HG03571 (cell line): ENCODE results near the gene ADAMTSL3.

ENCODE experiments used
- ATAC-seq: cut with Tn5 transposase; IDR thresholded peaks from one replicate; pipeline ENCODE4 v1.9.1; 2021; ENCODE audit not compliant: unreplicated experiment

Gene ADAMTSL3

DNA sequence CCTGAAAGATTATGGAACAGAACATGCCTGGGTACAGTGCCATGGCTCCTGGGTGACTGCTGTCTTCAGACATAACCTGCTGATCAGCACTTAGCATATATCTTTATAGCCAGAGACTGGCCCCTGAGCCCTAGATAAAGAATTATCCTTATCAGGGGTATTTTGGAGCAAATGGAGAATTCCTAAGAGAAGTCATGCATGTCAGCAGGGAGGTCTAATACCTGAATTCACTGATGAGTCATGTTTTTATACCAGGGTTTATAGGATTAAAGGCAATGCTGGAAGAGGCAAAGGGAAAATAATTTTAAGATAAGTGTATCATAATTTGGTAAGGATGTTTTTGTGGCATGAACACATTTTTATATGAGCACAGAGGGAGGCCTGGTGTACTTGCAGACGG, 159.8 kb downstream of the ADAMTSL3 start:
- no peak for ATAC-seq

DNA sequence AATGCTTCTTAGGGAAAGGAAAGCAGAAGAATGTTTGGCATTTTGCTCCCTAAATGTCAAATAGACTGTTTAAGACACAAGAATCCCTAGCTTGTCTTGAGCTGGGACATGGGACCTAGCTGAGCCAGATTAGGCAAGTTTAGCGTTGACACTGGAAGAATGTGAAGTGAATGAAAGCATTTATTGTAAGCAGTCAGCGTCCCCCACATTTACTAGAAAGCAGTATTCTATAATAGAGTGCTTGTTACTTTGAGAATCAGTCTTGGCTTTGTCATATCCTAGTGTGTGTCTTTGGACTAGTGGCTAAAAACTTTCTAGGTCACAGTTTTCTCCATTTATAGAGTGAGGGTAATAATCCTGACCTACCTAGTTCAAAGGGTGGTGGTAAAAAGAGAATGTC, 161.6 kb downstream of the ADAMTSL3 start:
- no peak for ATAC-seq

DNA sequence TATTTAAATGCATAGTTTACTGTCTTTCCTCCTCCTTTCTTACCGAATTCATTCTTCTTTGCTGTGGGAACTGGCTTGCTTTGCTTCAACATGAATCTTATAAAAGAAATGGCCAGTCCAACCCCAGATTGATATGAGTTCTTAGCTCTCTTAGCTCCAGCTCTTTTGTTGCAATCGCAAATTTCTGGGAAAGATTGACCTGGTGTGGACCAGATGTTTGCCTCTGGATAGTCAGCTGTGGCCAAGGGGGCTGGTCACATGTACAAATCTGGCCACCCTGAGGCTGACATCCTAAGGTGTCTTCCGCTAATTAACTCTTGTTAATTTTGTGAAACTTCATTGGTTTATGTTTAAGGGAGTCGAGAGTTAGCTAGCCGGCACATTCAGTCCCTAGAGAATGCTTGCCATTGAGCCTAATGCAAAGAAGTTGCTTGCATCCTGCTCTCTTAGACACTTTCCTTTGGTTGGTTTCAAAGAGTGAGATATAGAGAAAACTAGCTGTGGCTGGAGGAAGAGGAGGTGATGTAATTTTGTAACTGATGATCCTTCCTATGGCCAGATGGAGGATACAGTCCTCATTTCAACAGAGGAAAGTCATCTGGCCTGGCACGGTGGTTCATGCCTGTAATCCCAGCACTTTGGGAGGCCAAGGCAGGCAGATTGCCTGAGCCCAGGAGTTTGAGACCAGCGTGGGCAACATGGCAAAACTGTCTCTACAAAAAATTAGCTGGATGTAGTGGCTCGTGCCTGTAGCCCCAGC, 162.4 kb downstream of the ADAMTSL3 start:
- no peak for ATAC-seq

DNA sequence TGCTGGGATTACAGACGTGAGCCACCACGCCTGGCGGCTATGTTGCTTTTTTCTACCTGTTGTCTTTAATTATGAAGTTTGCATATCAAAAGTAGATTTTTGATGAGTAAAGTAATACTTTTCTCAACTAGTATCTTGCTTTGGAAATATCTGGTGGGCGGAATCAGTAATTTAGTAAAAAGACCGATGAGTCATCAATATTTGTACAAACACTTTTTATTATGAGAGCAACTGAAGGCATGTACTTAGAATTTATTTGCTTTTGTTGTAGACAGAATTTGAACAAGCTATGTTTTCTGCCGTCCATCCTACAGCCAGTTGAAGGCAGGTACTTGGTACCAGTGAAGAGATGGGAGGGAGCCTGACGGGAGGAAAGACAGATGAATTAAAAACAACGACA, 164.7 kb downstream of the ADAMTSL3 start:
- no peak for ATAC-seq

DNA sequence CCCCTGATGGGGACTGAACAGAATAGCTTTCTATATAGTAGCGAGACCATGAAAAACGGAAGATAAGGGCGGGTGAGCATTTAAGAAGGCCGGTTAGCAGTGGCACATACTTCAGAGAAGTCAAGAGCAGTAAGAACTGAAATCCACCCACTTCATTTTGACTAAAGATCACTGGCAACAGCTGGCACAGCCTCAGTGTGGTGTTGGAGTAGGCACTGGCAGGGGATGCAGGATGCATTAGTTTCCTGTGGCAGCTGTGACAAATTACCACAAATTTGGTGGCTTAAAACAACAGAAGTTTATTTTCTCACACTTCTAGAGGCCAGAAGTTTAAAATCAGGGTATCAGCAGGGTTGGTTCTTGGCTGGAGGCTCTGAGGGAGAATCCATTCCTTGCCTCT, 176.5 kb downstream of the ADAMTSL3 start:
- ATAC-seq: no peak

DNA sequence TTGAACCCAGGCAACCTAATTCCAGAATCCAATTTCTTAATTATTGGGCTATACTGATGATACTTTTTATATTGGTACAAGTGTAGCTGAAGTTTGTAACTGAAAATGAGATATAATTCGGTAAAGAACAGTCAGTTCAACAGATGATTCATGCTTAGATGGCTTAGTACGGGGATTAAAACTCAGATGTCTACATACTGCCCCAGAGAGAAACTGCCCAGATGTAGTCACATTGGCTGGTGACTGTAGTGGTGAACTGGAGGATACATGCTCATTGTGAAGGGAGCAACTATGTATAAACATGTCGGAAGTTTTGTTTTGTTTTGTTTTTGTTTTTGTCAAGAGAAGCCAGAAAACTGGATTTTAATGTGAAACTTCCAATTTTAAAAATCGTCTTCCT, 179.6 kb downstream of the ADAMTSL3 start:
- ATAC-seq: no peak

DNA sequence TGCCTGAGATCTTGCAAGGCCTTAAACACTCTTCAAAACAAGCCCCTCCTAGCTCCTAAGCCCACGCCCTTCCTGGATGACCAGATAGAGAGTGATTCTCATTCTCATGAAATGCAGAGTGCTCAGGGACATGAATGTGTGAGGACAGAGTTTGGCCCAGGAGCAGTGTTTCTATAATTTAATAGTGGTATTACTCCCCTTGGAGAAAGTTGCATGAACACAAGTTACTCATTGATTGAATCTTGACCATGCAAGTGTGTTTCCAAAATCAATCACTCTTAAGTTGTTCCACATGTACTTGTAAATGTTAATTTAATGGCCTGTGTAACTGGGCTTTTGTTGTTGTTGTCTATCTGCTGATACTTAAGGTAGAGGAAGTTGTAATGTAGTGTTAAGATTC, 181.6 kb downstream of the ADAMTSL3 start:
- no peak for ATAC-seq

DNA sequence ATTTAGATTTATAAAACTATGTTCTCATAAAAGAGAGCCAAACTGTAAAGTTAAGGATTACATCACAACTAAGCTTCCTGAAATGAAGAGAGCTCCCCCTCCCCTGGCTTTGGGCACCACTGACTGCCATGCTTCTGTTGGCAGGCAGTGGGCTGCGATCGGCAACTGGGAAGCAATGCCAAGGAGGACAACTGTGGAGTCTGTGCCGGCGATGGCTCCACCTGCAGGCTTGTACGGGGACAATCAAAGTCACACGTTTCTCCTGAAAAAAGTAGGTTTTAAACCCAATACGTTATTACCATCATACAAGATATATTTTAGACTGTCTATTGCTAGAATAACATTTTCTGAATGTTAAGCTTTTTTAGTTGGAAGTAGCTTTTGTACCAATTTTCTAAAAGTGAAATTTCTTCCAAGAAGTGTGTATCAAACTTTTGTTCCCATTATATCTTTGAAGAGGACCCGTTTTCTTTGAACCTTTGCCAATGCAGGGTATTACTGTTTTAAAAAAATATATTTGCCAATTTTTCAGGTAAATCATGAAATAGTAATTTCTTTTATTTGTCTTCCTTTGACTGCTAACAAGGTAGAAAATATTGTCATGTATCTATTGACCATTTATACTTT, 184.1 kb downstream of the ADAMTSL3 start:
- ATAC-seq: no peak

DNA sequence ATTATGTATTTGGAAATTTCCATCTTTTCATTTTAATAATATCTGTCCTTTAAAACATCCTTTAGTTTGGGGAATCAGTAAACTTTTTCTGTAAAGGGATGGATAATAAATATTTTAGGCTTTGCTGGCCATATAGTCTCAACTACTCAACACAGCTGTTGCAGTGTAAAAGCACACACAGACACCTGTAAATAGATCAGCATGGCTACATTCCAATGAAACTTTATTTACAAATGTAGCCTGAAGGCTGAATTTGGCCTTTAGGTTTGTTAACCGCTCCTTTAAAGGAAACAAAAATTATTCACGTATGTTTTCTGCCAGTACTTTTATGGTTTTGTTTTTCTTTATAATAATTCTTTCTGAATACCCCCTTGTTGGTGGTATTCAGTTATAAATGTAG, 184.8 kb downstream of the ADAMTSL3 start:
- ATAC-seq: no peak

DNA sequence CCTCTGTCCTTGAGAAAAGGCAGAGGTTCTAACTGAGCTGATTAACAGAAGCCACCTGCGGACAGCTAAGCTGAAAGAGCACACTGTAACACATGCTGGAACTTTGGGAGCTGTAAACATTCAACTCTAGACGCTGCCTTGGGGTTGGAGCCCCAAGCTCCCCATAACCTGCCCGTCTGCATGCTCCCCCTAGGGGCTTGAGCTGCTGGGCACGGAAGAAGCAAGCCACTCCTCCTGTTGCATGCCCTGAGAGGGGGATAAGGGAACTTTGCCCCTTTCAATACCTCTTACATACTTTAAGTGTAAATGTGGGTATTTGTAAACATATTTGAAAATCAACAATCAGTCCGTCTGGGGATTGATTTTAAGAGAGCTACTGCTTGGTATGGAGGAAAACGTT, 188.4 kb downstream of the ADAMTSL3 start:
- no peak for ATAC-seq

DNA sequence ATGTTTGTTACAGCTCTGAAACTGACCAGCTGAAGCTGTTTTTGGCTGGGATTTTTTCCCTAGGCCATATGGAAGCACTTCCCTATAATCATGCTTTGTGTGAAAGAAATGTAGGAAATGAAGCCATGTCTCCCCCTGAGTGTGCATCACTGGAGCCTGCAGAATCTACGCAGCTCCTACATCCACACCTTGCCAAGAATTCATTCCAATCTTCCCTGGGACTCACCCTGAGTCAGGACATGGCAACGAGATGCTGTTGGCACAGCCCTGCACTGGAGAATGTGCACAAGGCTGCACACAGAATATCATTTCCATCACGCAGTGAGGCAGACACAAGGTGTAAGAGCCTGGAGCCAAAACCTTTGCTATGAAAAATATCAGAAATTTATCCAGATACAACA, 189.5 kb downstream of the ADAMTSL3 start:
- no peak for ATAC-seq

DNA sequence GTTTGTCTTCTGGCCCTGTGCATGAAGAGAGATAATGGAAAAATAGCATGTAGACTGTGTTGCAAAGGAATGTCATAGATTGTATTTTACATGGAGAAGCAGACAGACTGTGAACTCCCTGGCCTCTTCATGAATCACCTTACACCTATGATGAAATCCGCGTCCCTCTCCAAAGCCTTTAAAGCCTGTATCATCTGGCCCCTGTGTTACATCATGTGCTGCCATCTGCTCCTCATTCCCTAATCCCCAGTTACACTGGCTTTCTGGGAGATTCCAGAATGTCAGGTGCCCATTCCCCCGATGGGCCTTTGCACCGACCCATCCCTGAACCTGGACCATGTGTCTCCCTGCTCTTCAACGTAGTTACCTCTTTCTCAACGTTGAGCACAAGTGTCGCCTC, 190.8 kb downstream of the ADAMTSL3 start:
- ATAC-seq: no peak

DNA sequence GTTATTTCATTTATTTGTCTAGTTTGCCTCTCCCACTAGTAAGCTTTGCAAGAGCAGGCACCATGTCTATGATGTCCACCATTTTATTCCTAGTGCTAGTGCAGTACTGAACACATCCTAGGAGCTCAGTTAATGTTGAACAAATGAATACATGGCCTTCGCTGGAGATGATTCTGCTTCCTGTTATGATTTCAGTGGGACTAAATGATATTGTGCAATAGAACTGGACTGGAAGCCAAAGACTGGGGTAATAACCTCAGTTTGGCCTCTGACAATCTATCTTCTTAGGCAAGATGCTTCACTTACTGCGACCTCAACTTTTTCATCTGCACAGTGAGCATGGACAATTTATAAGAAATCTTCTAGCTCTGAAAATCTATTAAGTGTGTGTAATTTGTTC, 191.3 kb downstream of the ADAMTSL3 start:
- no peak for ATAC-seq

DNA sequence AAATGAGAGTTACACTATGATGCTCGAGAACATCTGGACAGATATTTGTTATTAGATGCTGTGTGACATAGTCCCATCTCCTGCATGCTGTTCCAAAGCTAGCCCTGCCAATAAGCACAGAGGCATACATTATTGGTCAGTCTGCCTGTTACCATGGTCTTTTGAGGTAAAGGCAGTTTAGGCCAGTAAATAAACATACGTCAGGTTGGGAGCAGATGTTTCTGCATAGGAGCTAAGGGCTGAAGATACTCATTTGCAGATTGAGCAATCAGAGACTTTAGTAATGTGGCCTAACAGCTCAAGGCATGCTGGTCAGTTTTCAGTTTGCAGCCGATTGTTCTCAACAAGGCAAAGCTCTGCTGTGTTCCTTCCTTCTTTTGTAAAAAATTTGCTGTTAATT, 192.9 kb downstream of the ADAMTSL3 start:
- ATAC-seq: no peak

DNA sequence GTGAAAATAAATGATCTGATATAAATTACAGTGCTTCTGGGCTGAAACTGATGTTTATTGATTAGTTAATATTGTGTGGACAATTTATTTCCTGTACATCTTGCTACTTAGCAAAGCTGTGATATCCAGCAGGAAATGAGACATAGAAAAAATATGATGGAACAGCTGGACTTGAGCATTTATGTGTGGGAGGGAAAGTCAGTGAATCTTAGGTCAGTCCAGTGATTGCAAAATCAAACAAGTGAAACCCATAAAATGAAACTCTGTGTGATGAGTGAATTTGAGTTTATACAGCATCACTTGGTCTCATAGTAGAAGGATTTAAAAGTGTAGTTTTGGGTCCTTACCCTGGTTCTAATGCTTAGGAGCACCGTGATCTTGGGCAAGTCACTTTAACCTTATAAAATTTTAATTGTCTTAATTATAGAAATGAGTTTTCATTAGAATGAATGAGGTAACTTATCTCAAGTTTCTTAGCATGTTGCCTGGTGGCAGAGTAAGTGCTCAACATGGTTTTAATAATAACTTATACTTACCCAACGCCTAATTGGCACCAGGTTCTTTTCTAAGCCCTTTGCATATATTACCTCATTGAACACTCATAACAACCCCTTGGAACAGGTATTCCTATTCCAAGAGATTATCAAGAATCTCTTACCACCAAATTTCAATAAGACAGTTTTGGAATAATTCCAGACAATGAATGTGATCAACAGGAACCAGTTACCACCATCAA, 194.6 kb downstream of the ADAMTSL3 start:
- ATAC-seq: no peak

DNA sequence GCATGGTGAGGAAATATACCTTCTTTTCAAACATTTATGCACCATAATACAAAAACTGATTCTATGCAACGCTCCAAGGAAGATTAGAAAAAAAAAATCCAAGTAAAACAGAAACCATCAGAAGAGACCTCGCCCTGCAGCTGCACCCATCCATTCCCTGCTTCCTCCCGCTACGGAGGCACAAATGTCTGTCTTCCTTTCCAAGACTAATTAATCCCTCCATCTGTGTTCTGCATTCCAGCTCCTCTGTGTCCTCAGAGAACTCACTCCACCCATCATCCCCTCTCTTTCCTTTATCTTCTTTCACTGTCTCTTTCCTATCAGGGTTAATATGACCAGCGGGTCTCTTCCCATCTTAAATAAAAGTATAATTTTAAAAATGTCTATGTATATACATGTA, 196.1 kb downstream of the ADAMTSL3 start:
- ATAC-seq: no peak

DNA sequence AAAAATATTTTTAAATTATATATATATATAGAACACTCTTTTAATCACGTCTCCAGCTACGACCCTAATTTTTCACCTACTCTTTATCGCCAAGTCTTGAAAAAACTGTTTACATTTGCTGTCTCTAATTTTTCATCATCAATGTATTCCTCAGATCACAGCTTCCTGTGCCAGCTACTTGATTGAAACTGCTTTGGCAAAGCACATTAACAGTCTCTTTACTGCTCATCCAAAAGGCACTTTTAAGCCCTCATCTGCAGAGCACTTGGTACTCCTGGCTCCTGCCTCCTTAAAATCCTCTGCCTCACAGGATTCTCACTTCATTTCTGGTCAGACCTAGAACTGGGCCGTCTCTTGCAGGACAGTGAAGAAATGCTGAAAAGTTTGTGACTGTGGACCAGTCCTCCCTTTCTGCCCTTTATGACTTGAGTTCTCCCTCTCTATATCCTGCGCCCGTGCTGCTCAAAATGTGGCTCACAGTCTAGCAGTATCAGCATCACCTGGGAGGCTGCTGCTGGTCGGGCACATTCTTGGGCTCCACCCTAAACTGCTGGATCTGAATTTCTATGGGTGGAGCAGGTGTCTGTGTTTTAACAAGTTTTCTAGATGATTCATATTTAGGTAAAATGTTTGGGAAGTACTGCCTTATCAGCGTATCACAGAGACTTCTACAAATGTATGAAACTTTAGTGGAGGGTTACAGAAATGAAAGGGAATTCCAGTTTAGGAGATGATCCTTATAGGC, 196.8 kb downstream of the ADAMTSL3 start:
- no peak for ATAC-seq

DNA sequence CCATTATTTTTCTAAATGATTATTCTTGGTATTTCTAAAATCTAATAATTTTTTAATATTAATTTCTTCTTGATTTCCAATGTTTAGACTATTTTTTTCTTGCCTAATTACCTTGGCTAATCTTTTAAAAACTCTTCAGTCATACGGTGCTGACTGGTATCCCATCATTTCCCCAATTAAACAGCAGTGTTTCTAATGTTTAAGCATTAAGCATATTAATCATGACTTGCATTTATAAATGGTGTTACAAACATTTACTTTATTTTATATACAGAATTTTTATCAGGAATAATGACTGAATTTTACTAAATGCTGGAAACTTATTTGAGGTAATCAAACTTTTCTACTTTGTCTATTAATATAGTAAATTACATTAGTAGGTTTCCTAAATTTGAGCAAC, 199.3 kb downstream of the ADAMTSL3 start:
- no peak for ATAC-seq

DNA sequence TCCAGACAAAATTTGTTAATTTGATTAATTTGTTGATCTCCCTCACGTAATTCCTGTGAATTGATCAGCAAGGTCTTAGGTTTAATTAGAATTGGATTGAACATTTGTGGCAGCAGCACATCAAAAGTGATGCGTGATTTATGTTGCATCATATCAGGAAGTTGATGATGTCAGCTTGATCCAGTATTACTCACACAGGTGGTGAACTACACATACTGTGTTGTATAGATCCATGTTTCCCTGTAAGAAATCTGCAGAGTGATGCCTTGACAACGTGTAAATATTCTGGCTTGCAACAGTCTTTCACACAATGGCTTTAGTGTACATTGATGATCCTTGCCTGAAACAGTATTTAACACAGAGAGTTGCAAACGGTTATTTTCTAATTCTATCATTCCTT, 200.4 kb downstream of the ADAMTSL3 start:
- no peak for ATAC-seq

DNA sequence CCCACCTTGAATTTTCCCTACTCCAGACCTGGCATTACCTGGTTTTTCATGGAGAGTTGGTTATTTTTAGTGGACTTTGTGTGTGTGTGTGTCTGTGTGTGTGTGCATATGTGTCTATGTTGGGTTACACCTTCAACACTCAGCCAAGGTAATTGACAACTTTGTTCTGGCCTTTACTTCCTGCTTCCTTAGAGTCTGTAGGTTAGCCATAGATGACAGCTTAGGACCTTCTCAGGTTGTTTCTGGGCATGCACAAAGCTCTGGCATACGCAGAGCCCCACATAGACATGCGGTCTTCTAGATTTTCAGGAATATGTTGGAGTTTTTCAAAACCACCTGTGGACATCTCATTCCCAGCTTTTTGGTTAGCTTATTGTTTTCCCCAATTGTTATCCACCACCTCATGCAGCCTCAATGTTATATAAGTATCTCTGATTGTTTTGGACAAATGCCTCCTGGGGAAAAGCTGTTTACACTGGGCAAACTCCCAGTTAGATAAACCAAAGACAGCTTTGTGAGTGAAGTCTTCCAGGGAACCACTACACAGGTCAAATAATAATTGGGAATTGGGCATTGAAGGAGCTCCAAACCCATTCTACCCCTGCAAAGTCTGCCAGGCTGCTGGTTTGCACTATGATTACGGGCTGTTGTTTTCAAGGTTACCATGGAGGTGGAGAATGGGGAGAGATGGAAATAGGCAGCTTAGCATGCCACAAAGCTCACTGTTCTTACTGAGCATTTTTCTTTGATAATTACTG, 201.2 kb downstream of the ADAMTSL3 start:
- ATAC-seq: no peak

DNA sequence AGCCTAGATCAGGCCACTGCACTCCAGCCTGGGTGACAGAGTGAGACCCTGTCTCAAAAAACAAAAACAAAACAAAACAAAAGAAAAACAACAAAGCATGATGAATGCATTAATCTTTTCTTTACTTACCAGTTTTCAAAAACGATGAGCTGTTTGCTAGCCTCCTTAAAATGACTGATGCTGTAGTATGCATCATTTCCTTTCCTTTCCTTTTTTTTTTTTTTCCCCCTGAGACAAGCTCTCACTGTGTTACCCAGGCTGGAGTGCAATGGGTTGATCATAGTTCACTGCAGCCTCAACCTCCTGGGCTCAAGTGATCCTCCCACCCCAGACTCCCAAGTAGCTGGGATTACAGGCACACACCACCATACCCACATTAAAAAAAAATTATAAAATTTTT, 202.0 kb downstream of the ADAMTSL3 start:
- no peak for ATAC-seq
